Left lung (tissue), 10 donors: ENCODE results near the gene ALG14. TPM values are rescaled to one million over a fixed set of nuclear protein-coding genes. Genes with fewer than 3 reads are reported as not detected.

Experiments
- ATAC-seq: fragments of 200-7000 bp; cut with Tn5 transposase; one replicate; pipeline ENCODE4 v1.9.1; 2020; ENCODE audit warnings: moderate library complexity
- DNase-seq, 4 donors: peaks; one replicate each; pipeline ENCODE4 v3.0.0-alpha.2; 2013 to 2020
- H3K27ac ChIP-seq, 2 donors: fragments of 200-600 bp; sonication (generic) in 1 of 2; one replicate each; pipeline versions ENCODE4 v1.5.0 to v1.8.0; 2020 to 2021
- H3K27me3 ChIP-seq, 2 donors: fragments of 200-600 bp; sonication (generic) in 1 of 2; one replicate each; pipeline versions ENCODE4 v1.5.0 to v1.8.0; 2020 to 2021
- H3K36me3 ChIP-seq, 2 donors: fragments of 200-600 bp; sonication (generic) in 1 of 2; one replicate each; pipeline versions ENCODE4 v1.5.0 to v1.8.0; 2020 to 2021
- H3K4me1 ChIP-seq, 2 donors: fragments of 200-600 bp; one replicate each; pipeline ENCODE4 v1.8.0; 2021
- H3K4me3 ChIP-seq, 2 donors: fragments of 200-600 bp; sonication (generic) in 1 of 2; one replicate each; pipeline versions ENCODE4 v1.5.0 to v1.8.0; 2020 to 2021; ENCODE audit warnings: mild to moderate bottlenecking in 1 of 2
- H3K9me3 ChIP-seq, 2 donors: fragments of 200-600 bp; sonication (generic) in 1 of 2; one replicate each; pipeline versions ENCODE4 v1.5.0 to v1.8.0; 2020 to 2021
- intact Hi-C, 2 donors: fragments of 100-400 bp; cut with DNase I; formaldehyde crosslinking; loops; one replicate each; pipeline versions ENCODE4 v1.11.2 to v1.14.2; 2022
- polyA plus RNA-seq, 6 donors: library from polyadenylated mRNA; unstranded; fragments of 120-200 nt; gene quantifications; one replicate each; pipeline ENCODE4 v1.2.1, GENCODE V29; 2013; ENCODE audit not compliant: insufficient read length in 6 of 6
- total RNA-seq, 2 donors: library from RNA; stranded (reverse); fragmentation: NEBNext Ultra II Directional; extraction: Animal tissue kit (Norgen Biotek cat#: 25700); gene quantifications; one replicate each; pipeline ENCODE4 v1.2.1, GENCODE V29; 2021
- TF ChIP-seq, protein P1 (sequence below), 2 donors: fragments of 200-600 bp; sonication (generic) in 1 of 2; IDR thresholded peaks; one replicate each; pipeline versions ENCODE4 v1.5.0 to v1.8.0; 2021; ENCODE audit warnings: antibody characterized with exemption in 2 of 2
- donor health status: DM: no; HTN: yes; CAD: no.
- donor health status: DM: no; HTN: no; CAD: no.

ALG14 gene
- total and polyA plus RNA-seq, 8 donors = 5.1 to 13.4 (median 10.1) TPM

DNA sequence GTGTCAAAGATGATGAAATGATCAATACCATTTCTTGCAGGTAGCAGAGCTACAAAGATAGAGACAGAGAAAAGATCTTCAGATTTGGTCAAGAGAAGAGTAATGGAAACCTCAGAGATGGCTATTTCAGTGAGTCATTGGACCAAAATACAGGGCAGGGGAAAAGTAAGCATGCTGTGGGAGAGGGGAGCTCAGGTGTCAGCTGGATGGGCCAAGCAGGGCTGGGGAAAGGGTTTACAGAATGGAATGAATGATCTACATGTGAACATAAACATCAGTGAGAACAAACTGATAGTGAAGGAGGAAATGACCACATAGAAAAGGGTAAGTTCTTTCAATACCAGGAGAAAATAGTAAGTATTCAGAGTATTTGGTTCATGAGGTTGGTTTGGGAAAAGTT lies 84.4 kb downstream of the ALG14 start:
- Histone ChIP-seq H3K4me3 (no peak overlapping the region), H3K9me3 (no peaks in the 10 kb centered on the region), H3K4me1 (no peaks in the 10 kb centered on the region), H3K36me3 (no peaks in the 10 kb centered on the region), H3K27me3 (no peaks in the 10 kb centered on the region), H3K27ac (no peak overlapping the region)
- TF ChIP-seq, protein P1, sequence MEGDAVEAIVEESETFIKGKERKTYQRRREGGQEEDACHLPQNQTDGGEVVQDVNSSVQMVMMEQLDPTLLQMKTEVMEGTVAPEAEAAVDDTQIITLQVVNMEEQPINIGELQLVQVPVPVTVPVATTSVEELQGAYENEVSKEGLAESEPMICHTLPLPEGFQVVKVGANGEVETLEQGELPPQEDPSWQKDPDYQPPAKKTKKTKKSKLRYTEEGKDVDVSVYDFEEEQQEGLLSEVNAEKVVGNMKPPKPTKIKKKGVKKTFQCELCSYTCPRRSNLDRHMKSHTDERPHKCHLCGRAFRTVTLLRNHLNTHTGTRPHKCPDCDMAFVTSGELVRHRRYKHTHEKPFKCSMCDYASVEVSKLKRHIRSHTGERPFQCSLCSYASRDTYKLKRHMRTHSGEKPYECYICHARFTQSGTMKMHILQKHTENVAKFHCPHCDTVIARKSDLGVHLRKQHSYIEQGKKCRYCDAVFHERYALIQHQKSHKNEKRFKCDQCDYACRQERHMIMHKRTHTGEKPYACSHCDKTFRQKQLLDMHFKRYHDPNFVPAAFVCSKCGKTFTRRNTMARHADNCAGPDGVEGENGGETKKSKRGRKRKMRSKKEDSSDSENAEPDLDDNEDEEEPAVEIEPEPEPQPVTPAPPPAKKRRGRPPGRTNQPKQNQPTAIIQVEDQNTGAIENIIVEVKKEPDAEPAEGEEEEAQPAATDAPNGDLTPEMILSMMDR (IDR thresholded peaks at IDR 0.05) = no peak
- ATAC-seq = no peak
- no peak for DNase-seq
- intact Hi-C loops = no loop called here

DNA sequence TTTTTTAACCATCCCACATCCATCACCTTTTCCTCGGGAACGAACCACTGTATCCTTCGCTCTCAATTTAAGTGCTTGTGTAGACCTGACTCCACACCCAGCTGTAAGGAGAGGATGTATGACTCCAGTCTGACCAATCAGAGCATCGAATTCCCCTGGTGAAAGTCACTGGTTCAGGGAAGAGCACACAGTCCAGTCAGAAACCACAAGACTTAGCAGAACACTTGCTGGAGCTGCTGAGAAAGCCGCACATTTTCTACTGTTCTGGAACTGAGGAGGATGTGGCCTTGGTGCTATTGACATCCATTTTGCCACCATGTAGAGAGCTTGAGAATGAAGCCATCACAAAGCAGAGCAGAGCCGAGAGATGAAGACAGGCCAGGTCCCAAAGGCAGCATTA lies 86.0 kb downstream of the ALG14 start:
- Histone ChIP-seq H3K27me3 (no peaks in the 10 kb centered on the region), H3K9me3 (no peaks in the 10 kb centered on the region), H3K4me1 (no peaks in the 10 kb centered on the region), H3K27ac (no peak overlapping the region), H3K36me3 (no peaks in the 10 kb centered on the region), H3K4me3 (no peak overlapping the region)
- TF ChIP-seq, protein P1 (IDR thresholded peaks at IDR 0.05) = no peak
- no peak for DNase-seq
- ATAC-seq = no peak
- intact Hi-C loops = no loop called here

DNA sequence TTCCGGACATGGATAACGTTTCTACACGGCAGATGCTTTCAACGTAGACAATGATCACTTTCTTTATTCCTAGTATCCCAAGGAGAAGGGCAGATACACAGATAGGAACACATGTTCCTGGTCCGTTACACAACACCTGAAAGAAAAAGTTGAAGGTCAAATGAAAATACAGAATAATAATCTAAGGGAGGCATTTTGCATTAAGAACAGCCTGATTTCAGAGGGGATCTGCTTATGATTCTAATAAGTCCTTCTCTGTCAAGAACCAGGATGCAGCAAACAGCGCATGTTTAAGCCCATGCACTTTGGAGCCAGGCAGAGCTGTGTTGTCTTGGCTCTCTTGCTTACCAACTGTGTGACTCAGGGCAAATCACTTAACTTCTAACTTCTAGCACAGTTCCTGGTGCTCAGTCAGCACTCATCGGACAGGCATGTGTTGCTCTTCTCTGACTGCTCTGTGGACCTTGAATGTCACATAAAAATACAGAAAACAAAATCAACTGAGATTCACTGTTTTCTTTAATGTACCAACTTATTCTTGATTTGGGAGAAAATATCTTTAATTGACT lies 89.5 kb downstream of the ALG14 start:
- peak overlapping the region in 1 of 2 donors; percentile 45 for H3K27ac ChIP-seq
- H3K4me3 ChIP-seq = no peak overlapping the region
- H3K4me1 ChIP-seq = no peaks in the 10 kb centered on the region
- DNase-seq (no peak), ATAC-seq (peak; percentile 76)
- H3K9me3 ChIP-seq = no peaks in the 10 kb centered on the region
- intact Hi-C loops = no loop called here
- H3K27me3 ChIP-seq = no peaks in the 10 kb centered on the region
- TF ChIP-seq, protein P1 (IDR thresholded peaks at IDR 0.05) = no peak
- no peaks in the 10 kb centered on the region for H3K36me3 ChIP-seq

DNA sequence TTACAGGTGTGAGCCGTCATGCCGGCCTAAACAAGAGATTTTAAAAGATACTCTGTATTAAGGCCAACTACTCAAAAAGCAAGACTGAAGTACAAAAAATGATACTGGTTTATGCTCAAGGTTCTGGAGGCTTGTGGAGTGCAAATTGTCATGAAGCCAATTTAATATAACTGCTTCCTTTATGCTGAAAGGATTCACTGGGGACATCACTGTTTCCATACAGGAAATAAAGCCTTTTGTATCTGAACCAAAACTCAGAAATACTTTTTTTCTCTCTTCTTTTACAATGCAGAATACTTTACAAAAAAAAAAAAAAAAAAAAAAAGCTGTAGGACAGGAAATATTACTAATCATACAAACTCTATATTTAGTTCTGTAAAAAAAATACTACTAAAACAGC lies 90.4 kb downstream of the ALG14 start:
- Histone ChIP-seq H3K4me1 (no peaks in the 10 kb centered on the region), H3K27me3 (no peaks in the 10 kb centered on the region), H3K36me3 (no peaks in the 10 kb centered on the region), H3K27ac (no peak overlapping the region), H3K9me3 (no peaks in the 10 kb centered on the region), H3K4me3 (no peak overlapping the region)
- intact Hi-C loops = no loop called here
- ATAC-seq = no peak
- TF ChIP-seq, protein P1 (IDR thresholded peaks at IDR 0.05) = no peak
- no peak for DNase-seq

DNA sequence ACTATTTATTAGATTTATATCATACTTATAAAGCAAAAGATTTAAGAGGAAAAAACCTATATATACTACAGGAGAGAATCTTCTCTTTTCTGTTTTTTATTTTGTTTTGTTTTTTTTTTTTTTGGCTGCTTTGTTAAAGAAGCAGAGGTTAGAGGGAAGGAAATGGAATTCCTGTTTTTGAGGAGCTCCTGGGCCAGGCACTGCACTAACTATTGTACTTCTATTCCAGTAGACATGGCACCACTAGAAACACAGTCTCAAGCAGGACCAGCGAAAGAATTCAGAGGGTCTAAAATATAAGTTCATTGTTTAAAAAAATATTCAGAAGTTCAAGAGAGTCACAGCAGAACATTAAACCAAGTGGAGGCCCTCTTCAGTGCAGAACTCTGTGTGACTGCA lies 91.2 kb downstream of the ALG14 start:
- H3K27me3 ChIP-seq = no peaks in the 10 kb centered on the region
- intact Hi-C loops = no loop called here
- no peak for DNase-seq
- no peak overlapping the region for H3K4me3 ChIP-seq
- ATAC-seq = no peak
- no peaks in the 10 kb centered on the region for H3K9me3 ChIP-seq
- H3K27ac ChIP-seq = peak overlapping the region in 1 of 2 donors; percentile 4
- TF ChIP-seq, protein P1 (IDR thresholded peaks at IDR 0.05) = no peak
- H3K4me1 ChIP-seq = no peaks in the 10 kb centered on the region
- H3K36me3 ChIP-seq = no peaks in the 10 kb centered on the region
